CD4-positive, alpha-beta T cell treated with Interferon alpha-2 for 1 hour (primary cell): Measurements from ENCODE around the gene FAM199X.

Source experiments
- DNase-seq, 2 donors: peaks; one replicate each; pipeline ENCODE4 v3.0.0-alpha.2; 2020 to 2022

Gene FAM199X

GRCh38 chrX:104165894-104166734, at the start of gene FAM199X:
FAM199X (plus strand) TSS chrX:104166453; CDS start chrX:104166786, 333 bp downstream.
- DNase-seq: peak; percentile 85 to 88

- no peak for DNase-seq
Observed at GRCh38 chrX:104117759-104118158, 48.5 kb upstream of the FAM199X start.

DNA sequence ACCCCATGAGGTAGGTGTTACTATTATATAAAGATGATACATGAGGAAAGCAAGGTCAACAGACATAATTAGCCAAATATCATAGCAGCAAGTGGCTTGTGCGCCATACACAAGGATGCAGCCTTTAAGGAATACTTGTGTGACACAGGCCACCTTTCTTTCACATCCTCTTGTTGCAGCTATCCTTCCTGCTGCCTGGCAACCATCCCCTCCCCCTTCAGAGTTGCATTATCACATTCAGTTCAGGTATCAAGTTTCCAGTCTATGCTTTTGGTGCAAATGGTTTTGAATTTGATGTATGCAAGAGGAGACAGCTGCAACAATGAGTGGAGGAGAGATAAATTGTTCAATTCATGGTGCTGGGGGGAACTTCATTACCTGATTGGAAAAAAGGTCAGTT, 47.5 kb upstream of the FAM199X start:
- DNase-seq: no peak

- no peak for DNase-seq
Observed at GRCh38 chrX:104122829-104123228, 43.4 kb upstream of the FAM199X start.

DNA sequence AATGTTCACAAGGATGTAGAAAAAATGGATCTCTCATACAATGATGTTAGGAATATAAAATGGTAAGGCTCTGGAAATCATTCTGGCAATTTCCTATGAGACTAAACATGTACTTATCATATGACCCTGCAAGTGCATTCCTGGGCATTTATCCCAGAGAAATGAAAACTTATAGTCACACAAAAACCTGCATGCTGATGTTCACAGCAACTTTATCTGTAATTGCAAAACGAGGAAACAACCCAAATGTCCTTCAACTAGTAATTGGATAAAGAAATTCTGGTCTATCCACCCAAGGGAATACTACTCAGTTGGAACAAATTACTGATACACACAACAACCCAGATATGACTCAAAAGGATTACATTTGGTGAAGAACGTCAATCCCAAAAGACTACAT, 39.4 kb upstream of the FAM199X start:
- DNase-seq: no peak

- DNase-seq: no peak
Observed at GRCh38 chrX:104130808-104131207, 35.4 kb upstream of the FAM199X start.

DNA sequence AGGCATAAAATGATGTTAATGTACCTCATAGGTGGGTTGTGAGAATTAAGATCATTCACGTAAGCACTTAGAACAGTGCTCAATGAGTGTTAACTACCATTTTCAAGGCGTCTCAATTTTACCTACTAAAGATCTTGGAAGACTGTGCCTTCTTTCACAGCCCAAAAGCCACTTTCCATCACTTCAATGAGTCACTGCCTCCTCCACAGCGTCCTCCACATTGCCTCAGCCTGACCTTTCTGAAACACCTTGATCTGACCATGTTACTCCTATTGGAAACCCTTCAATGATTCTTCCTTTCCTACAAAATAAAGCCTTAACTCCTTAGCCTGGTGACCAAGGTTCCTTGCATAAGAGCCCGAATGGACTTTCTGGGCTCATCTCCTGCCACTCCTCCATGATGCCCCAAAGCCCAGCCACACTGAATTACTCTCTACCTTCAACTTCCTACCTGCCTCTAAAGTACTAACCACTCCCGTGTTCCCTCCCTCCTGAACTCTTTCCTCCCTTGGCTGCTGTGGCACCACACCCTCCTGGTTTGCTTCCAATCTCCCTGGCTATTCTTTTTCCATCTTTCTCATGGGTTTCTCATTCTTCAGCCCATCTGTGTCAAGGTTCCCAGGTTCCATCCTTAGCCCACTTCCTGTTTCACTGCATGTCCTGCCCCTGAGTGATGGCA, 31.5 kb upstream of the FAM199X start:
- DNase-seq: no peak

DNA sequence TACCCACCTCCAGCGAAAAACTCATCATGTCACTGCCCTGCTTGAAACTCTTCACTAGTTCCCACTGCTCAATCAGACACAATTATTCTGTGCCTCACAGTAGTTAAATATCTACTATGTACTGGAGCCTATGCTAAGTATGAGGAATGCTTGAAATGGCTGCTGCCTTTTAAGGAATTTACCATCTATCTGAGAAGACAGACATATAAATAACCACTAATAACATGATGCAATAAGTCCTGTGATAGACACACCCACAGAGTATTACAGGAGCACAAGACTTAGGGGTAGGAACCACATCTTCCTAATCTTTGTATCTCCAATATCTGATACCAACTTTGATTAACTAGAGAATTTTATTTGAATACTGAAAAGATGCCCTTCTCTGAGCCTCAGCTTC, 30.6 kb upstream of the FAM199X start:
- no peak for DNase-seq

- DNase-seq: peak; percentile 61 to 70
Observed at GRCh38 chrX:104136241-104137019, 29.8 kb upstream of the FAM199X start.

DNA sequence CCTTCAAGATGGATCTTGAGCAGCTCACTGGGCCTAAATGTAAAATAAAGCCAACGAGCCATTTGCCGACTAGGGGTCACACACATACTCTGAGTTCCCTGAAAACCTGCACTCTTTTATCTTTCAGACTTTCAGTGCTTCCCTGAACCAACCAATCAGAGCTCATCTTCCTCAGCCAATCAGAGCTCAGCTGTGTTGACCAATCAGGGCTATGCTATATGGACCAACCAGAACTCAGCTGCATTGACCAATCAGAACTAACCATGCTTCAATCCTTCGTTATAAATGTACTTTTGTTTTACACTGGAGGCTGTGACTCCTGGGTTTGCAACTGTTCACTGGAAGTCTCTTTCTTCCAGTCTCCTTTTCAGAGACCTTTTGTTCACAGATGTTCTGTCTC, 28.8 kb upstream of the FAM199X start:
- DNase-seq: peak; percentile 20 to 30

GRCh38 chrX:104141087-104141760, 25.0 kb upstream of the FAM199X start:
- no peak for DNase-seq

DNA sequence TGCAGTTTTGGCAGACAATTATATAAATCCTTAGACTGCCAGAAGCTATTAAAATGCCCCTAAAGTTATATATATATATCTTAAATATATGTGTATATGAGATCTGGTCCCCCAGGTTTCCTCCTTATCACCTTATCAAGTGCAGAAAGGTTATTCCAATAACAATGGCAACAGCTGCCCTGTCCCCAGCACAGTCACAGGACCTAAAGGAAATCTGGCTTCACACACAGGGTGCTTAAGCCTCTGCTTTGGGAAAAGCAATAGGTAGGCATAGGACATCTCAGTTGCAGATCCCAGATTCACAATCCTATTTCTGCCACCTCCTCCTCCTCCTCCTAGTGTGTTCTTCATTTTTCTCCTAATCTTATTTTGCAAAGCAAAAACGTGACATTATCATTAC, 15.2 kb upstream of the FAM199X start:
- no peak for DNase-seq

- DNase-seq: peak; percentile 80 to 84
Observed at GRCh38 chrX:104156630-104157529, 9.4 kb upstream of the FAM199X start, which contains the start of gene SLC25A53. SLC25A53 (minus strand) TSS chrX:104157009; CDS start chrX:104105257, 51,752 bp downstream.

- no peak for DNase-seq
Observed at GRCh38 chrX:104166735-104167436, 633 bp downstream of the FAM199X start.

- DNase-seq: no peak
Observed at GRCh38 chrX:104168127-104168526, 1.9 kb downstream of the FAM199X start.

DNA sequence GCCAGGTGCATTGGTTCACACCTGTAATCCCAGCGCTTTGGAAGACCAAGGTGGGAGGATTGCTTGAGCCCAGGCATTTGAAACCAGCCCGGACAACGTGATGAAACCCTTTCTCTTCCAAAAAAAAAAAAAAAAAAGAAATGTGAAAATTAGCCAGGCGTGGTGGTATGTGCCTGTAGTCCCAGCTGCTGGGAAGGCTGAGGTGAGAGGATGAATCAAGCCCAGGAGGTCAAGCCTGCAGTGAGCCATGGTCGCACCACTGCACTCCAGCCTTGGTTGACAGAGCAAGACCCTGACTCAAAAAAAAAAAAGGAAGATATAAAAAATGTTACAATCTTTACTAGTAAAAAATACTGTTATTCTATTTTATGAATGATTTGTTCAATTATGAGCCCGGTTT, 5.9 kb downstream of the FAM199X start:
- no peak for DNase-seq

DNA sequence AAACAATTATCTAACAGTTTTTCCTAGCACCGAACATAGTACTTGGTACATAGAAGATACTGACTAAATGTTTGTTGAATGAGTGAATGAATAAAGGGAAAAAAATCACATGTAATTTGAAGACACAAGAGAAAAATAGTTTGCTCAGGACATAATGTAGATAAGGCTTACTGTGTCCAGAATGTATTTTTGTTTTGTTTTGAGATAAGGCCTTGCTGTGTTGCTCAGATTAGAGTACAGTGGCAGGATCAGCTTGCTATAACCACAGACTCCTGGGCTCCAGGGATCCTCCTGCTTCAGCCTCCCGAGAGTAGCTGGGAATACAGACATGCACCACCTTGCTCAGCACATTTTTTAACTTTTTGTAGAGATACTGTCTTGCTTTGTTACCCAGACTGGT, 6.5 kb downstream of the FAM199X start:
- no peak for DNase-seq

GRCh38 chrX:104173841-104174240, 7.6 kb downstream of the FAM199X start:
- DNase-seq: no peak

- no peak for DNase-seq
Observed at GRCh38 chrX:104183685-104184084, 17.4 kb downstream of the FAM199X start.

- no peak for DNase-seq
Observed at GRCh38 chrX:104187931-104188330, 21.7 kb downstream of the FAM199X start.

- no peak for DNase-seq
Observed at GRCh38 chrX:104189837-104190236, 23.6 kb downstream of the FAM199X start.
